Gastroesophageal sphincter (tissue), 4 donors: ENCODE measurements around the gene THAP2. TPM values are rescaled to one million over a fixed set of nuclear protein-coding genes. Genes with fewer than 3 reads are reported as not detected.
A peak's percentile ranks its signal among the peaks of the same experiment; 100 is the strongest.
"Not testable (repeated sequence)": the region's sequence is repeated elsewhere in the genome, so short reads cannot be mapped to it uniquely, and the experiment has no call there.

ENCODE experiments used
- ATAC-seq: fragments of 150-250 bp; one replicate; pipeline ENCODE4 v1.9.1; 2016; ENCODE audit warnings: mild to moderate bottlenecking, moderate library complexity
- H3K27ac ChIP-seq, 4 donors: fragments of 200-600 bp; sonication (generic) in 3 of 4; 1 replicate in 3 of 4; 2 replicates in 1 of 4; pipeline ENCODE4 v1.5.1; 2016 to 2019
- H3K27me3 ChIP-seq: fragments of 200-600 bp; sonication (generic); one replicate; pipeline ENCODE4 v1.5.1; 2019
- H3K36me3 ChIP-seq, 2 donors: fragments of 200-600 bp; sonication (generic); one replicate each; pipeline ENCODE4 v1.5.1; 2019; ENCODE audit warnings: control low read depth in 1 of 2
- H3K4me1 ChIP-seq, 3 donors: fragments of 200-600 bp; sonication (generic); 1 replicate in 2 of 3; 2 replicates in 1 of 3; pipeline ENCODE4 v1.5.1; 2016 to 2019; ENCODE audit warnings: control low read depth in 2 of 3
- H3K4me3 ChIP-seq, 2 donors: fragments of 200-600 bp; sonication (generic); one replicate each; pipeline ENCODE4 v1.5.1; 2019; ENCODE audit warnings: mild to moderate bottlenecking in 1 of 2, moderate library complexity in 1 of 2
- H3K9me3 ChIP-seq, 3 donors: fragments of 200-600 bp; sonication (generic); one replicate each; pipeline ENCODE4 v1.5.1; 2017 to 2019; ENCODE audit warnings: control low read depth in 2 of 3
- CTCF ChIP-seq, 4 experiments: fragments of 200-600 bp in 2 of 4; fragments of 450-650 bp in 2 of 4; sonication (generic) in 1 of 4; IDR thresholded peaks; one replicate each; pipeline ENCODE4 v1.5.1; 2017 to 2019; ENCODE audit warnings: antibody characterized with exemption in 4 of 4, mild to moderate bottlenecking in 2 of 4, moderate library complexity in 2 of 4
- EP300 ChIP-seq: sonication (generic); formaldehyde crosslinking; IDR thresholded peaks from one replicate; pipeline ENCODE4 v1.6.1; 2017; ENCODE audit warnings: antibody characterized with exemption, mild to moderate bottlenecking
- POLR2A ChIP-seq, 2 donors: fragments of 450-650 bp; IDR thresholded peaks; one replicate each; pipeline ENCODE4 v1.6.1; 2017; ENCODE audit warnings: antibody characterized with exemption in 2 of 2, mild to moderate bottlenecking in 2 of 2, moderate library complexity in 1 of 2
- POLR2AphosphoS5 ChIP-seq: sonication (generic); formaldehyde crosslinking; IDR thresholded peaks from one replicate; pipeline ENCODE4 v1.6.1; 2017; ENCODE audit warnings: antibody characterized with exemption
- WGBS, 2 donors: methylation state at CpG; one replicate each; pipeline ENCODE4 v1.1.5; 2018; ENCODE audit warnings: low coverage in 1 of 2; 5-methylcytosine and 5-hydroxymethylcytosine counted together
- total RNA-seq, 4 donors: library from RNA; depleted of rRNA; stranded (reverse); fragments of >200 nt; gene quantifications; one replicate each; pipeline ENCODE4 v1.1.0, GENCODE V29; 2016

THAP2 gene
- total RNA-seq, 4 donors from 2014 or later, result 2.3 to 19.5 (median 6.1) TPM

- TF ChIP-seq EP300 (no peak), CTCF (IDR thresholded peaks at IDR 0.05) (no peak), POLR2AphosphoS5 (no peak), POLR2A (IDR thresholded peaks at IDR 0.05) (no peak)
- H3K27me3 ChIP-seq, result no peaks in the 10 kb centered on the region
- WGBS, 2 donors, result 85 to 88% methylated on average over 3 to 5 of the region's 5 CpGs
- no peak for ATAC-seq
- no peaks in the 10 kb centered on the region for H3K9me3 ChIP-seq
- no peak overlapping the region for H3K27ac ChIP-seq
- H3K4me3 ChIP-seq, result no peak overlapping the region
- H3K36me3 ChIP-seq, result no peaks in the 10 kb centered on the region
- peaks cover 0 to 27% (median 7%) of the 10 kb centered on the region in 3 donors for H3K4me1 ChIP-seq
Measured at GRCh38 chr12:71683633-71684032, 19.5 kb downstream of the THAP2 start.

- Histone ChIP-seq H3K4me1 (peaks cover 0 to 32% (median 7%) of the 10 kb centered on the region in 3 donors), H3K9me3 (no peaks in the 10 kb centered on the region), H3K27me3 (no peaks in the 10 kb centered on the region), H3K36me3 (no peaks in the 10 kb centered on the region), H3K27ac (no peak overlapping the region), H3K4me3 (no peak overlapping the region)
- TF ChIP-seq POLR2A (IDR thresholded peaks at IDR 0.05) (no peak), POLR2AphosphoS5 (no peak), CTCF (IDR thresholded peaks at IDR 0.05) (no peak), EP300 (no peak)
- ATAC-seq, result no peak
- WGBS, 2 donors, result 64 to 93% methylated on average over 3 to 5 of the region's 5 CpGs
Measured at GRCh38 chr12:71684081-71684480, 20.0 kb downstream of the THAP2 start.

- WGBS, 2 donors, result 7 to 18% methylated on average over 6 to 19 of the region's 19 CpGs
- no peaks in the 10 kb centered on the region for H3K9me3 ChIP-seq
- TF ChIP-seq POLR2A (IDR thresholded peaks at IDR 0.05) (no peak), EP300 (no peak), CTCF (IDR thresholded peaks at IDR 0.05) (no peak)
- no peaks in the 10 kb centered on the region for H3K36me3 ChIP-seq
- peaks cover 0 to 36% (median 7%) of the 10 kb centered on the region in 3 donors for H3K4me1 ChIP-seq
- no peak for ATAC-seq
- peak overlapping the region; percentile 39 to 75 for H3K4me3 ChIP-seq
- peak overlapping the region; percentile 15 to 93 (median 89) for H3K27ac ChIP-seq
- no peaks in the 10 kb centered on the region for H3K27me3 ChIP-seq
Measured at GRCh38 chr12:71685312-71685906, 21.3 kb downstream of the THAP2 start.

GRCh38 chr12:71685914-71686657 lies 22.0 kb downstream of the THAP2 start, which contains the start of gene TMEM19:
TSS of gene TMEM19 (plus strand) at chr12:71686082. CDS start at chr12:71686681, 599 bp downstream.
- Histone ChIP-seq H3K36me3 (no peaks in the 10 kb centered on the region), H3K27me3 (no peaks in the 10 kb centered on the region), H3K27ac (peak within 1 kb of the TSS; percentile 15 to 93 (median 89)), H3K9me3 (no peaks in the 10 kb centered on the region), H3K4me3 (peak within 1 kb of the TSS; percentile 39 to 75), H3K4me1 (peaks cover 0 to 36% (median 7%) of the 10 kb centered on the region in 3 donors)
- ATAC-seq, result peak; percentile 99
- 0% methylated on average over 6 to 15 of the region's 63 CpGs for WGBS, 2 donors
- no peak for TF ChIP-seq EP300
- TF ChIP-seq POLR2A (IDR thresholded peaks at IDR 0.05), result peak; percentile 47 to 56
- TF ChIP-seq POLR2AphosphoS5, result peak; percentile 58
- TF ChIP-seq CTCF (IDR thresholded peaks at IDR 0.05), result peak in 2 of 4 experiments; percentile 24 to 37

GRCh38 chr12:71686658-71687025 lies 22.5 kb downstream of the THAP2 start:
- TF ChIP-seq POLR2AphosphoS5, result no peak
- no peak for TF ChIP-seq EP300
- no peak for TF ChIP-seq CTCF (IDR thresholded peaks at IDR 0.05)
- TF ChIP-seq POLR2A (IDR thresholded peaks at IDR 0.05), result no peak
- no peak for ATAC-seq
- Histone ChIP-seq H3K4me1 (peaks cover 0 to 36% (median 7%) of the 10 kb centered on the region in 3 donors), H3K4me3 (peak overlapping the region; percentile 39 to 75), H3K9me3 (no peaks in the 10 kb centered on the region), H3K36me3 (no peaks in the 10 kb centered on the region), H3K27ac (peak overlapping the region; percentile 15 to 93 (median 89)), H3K27me3 (no peaks in the 10 kb centered on the region)
- WGBS, 2 donors, result 6 to 8% methylated on average over 3 of the region's 3 CpGs

GRCh38 chr12:71687172-71687571 lies 23.1 kb downstream of the THAP2 start:
- peak overlapping the region; percentile 39 to 75 for H3K4me3 ChIP-seq
- peak overlapping the region in 2 of 4 donors; percentile 89 to 93 for H3K27ac ChIP-seq
- not testable (repeated sequence) for H3K9me3 ChIP-seq, H3K36me3 ChIP-seq, ATAC-seq, H3K27me3 ChIP-seq
- WGBS, 2 donors, result 76 to 77% methylated on average over 4 to 11 of the region's 11 CpGs
- peaks cover 0 to 36% (median 7%) of the 10 kb centered on the region in 3 donors for H3K4me1 ChIP-seq
